Colon (tissue), 2 donors: ENCODE results near the gene PPP1R18.
"Not testable (repeated sequence)": the region's sequence is repeated elsewhere in the genome, so short reads cannot be mapped to it uniquely, and the experiment has no call there.

ENCODE experiments used
- FAIRE-seq: peaks from 2 replicates; lab custom pipeline; 2012; peaks lifted over from hg19 to GRCh38; lab: Jason Lieb, UNC
- donor health status: control.
- donor health status: control.

Gene PPP1R18

DNA sequence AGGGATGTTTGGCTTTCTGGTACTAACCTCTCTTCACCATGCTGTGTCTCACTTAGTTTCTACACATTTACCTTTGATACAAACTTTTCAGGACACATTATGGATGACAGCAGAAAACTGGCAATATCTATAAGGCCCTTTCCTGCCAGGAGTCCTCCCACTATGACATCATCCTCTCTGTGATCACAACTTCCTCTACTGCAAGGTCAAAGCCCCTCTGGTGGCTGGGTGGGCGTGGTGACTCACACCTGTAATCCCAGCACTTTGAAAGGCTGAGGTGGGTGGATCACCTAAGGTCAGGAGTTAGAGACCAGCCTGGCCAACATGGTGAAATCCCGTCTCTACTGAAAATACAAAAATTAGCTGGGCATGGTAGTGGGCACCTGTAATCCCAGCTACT is 20.1 kb downstream of the PPP1R18 start:
- not testable (repeated sequence) for FAIRE-seq

DNA sequence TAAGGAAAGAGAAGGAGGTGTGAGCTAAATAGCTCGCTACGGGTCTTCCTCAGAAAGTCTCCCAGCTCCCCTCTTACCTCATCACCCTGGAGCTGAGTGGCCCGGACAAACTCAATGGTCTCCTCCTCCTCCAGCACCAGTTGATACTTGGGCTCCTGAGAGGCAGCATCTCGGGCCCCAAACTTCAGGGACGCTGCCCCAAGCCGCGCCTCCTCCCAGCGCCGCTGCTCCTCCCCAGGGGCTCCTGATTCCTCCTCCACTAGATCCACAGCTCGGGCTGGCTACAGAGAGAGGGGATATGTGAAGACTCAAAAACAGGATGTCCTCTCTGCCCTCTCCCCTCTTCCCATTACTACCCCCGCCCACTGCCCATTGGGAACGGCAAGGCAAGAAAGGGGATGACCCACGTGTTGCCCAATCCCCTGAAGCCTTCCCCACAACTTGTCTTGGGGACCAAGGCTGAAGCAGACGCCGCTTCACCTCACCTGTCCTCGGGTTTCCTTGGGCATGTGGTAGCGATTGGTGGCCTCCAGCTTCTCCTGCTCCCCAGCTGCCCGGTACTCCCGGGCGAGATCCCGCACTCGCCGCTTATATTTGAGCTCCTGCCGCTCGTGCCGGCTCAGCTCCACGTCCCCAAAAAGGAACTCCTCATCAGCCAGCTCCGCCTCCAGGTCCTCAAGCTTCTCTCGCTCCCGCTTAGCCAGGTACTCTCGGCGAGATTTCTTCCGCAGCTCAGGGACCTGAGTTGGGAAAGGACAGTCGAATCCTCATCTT is 21.3 kb downstream of the PPP1R18 start:
- no peak for FAIRE-seq

- not testable (repeated sequence) for FAIRE-seq
Observed at GRCh38 chr6:30657922-30658321, 28.5 kb downstream of the PPP1R18 start.

- no peak for FAIRE-seq
Observed at GRCh38 chr6:30657454-30657853, 29.0 kb downstream of the PPP1R18 start.

GRCh38 chr6:30656513-30656912 is 29.9 kb downstream of the PPP1R18 start:
- FAIRE-seq = no peak

- FAIRE-seq = no peak
Observed at GRCh38 chr6:30655743-30656094, 30.7 kb downstream of the PPP1R18 start.

DNA sequence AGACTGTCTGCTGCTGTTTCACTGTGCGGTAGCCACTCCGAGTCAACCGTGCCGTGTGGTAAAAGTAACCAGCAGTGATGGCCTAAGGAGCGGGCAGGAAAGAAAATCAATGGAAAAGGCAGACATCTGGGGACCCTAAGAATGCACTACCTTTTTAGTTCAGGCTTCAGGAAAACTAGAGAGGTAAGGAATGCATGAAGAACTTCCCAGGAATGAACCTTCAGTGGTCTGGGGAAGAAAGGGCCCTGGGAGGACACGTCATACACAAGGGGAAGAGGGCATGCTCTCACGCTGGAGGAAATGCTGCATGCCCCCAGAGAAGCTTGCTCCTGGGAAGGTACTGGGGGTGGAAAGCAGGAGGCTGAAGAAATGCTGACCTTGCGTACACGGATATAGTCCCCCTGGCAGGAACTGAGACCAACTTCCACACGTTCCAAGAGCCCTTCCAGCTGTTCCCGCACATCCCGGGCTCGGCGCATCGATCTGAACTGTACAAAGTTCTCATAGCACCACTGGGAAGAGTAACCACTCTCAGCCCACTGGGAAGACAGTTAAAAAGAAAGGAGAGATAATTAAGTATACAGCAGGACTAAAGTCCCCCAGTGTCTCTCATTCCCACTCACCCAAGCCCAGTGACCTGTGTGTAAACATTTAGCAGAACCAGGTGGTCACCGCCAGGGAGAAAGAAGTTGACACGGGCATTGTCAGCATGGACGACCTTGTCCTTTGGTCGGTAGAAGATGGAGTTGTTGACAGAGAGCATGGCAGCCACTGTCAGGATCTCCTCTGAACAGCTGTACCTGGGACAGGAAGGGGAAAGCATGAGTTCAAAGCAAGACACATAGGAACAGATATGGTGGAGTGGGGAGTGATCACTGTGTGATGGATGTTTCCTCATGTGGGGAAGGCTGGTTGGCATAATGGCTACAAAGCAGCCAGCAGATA is 31.4 kb downstream of the PPP1R18 start:
- FAIRE-seq = no peak

DNA sequence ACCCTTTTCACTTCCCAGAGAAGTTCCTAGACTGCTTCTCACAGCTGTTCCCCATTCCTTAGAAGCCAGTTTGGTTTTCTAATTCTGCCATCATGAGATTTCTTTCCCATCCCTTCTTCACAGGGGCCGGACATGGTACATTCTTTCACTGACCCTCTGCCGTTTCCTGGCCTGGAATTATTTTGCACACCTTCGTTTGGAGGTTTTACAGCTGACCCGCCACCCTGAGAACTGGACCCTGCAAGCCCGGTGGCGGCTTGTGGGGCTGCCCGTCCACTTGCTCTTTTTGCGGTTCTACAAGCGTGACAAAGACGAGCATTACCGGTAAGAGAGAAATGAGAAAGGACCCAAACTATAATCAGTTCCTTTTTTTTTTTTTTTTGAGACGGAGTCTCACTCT is 35.3 kb downstream of the PPP1R18 start:
- no peak for FAIRE-seq

- FAIRE-seq = no peak
Observed at GRCh38 chr6:30647242-30648116, 39.0 kb downstream of the PPP1R18 start.

DNA sequence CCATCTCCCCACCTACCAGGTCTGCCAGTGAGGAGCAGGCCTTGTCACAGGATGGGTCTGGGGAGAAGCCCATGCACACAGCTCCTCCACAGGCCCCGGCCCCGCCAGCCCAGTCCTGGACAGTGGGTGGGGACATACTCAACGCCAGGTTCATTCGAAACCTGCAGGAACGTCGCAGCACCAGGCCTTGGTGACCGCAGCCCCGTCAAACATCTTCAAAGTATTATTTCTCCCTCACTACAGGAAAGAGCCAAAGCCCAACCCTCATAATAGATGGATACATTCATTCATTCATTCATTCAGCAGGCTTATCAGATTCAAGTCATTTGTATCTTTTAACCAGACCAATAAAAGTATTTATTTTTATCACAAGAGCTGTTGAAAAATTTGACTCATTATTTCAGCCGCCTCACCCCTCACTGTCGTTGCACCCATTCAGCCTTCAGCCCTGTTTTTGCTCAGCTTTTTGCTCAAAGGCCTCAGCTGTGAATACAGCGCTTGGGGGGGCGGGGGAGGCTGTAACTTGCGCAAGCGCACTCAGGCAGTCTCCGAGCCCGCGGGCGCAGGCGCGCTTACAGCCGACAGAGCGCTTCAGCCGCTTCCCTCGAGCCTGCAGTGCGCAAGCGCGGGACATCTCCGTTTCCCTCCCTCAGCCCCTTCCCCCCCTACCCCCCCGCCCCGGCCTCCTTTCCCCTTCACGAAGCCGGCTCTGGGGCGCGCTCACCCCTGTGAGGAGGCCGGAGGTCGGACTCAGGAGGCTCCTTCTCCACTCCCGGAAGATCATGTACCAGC is 39.8 kb downstream of the PPP1R18 start, which contains the start of gene C6orf136:
C6orf136 (plus strand) TSS at position 684 of the 792 bp plus-strand sequence; CDS start at position 783, 99 bp downstream.
- no peak for FAIRE-seq

DNA sequence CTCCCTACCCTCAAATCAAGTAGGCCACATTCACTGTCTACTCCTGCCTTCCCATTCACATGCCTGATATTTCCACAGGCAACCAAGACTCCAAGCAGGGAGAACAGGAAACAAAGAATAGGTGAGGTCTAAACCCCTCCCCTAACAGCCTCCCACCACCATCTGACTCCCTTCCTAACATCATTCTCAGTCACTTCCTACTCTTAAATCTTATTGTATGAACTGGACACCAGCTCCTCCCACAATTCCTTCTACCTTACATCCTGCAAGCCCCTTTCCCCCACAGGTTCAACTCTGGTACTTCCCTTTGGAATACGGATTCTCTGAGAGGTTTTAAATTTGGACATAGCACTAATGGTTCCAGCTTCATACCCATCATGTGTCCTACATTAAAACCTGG is 40.5 kb downstream of the PPP1R18 start:
- FAIRE-seq = no peak

GRCh38 chr6:30644769-30645168 is 41.7 kb downstream of the PPP1R18 start:
- FAIRE-seq = no peak

DNA sequence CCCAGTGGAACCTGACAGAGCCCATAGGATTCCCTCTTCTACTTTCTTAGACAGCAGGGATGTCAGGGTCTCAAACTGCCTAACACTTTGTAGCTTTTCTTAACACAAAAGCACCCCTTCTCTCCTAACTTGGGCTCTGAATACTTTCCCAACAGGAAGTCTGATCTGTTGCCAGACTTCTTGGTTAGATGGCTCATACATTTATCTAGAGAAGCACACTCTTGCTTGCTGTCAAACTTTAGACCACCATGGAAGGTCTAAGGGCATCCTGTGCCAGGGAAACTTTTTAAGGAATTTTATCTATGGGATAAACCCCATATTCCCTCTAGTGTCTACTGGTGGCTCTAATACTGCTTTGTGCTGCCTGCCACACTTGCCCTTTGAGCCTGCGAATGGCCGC is 42.8 kb downstream of the PPP1R18 start:
- FAIRE-seq = no peak

DNA sequence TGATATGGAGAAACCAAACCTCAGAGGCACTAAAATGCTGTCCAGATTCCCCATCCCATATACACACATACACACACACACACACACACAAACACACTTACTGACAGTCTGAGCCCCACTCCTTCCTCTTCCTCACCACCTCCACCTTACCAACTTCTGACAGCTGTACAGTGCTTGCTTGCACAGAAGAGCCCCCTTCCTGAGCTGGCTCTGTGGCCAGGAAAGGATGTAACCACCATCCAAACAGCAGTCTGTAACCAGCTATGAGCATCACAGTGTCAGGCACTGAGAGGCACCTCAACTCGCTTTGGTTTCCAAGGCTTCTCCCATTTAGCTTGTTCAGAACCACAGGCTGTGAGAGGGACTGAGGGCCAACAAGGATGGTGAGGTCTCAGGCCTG is 45.4 kb downstream of the PPP1R18 start:
- no peak for FAIRE-seq

- no peak for FAIRE-seq
Observed at GRCh38 chr6:30640481-30640880, 46.0 kb downstream of the PPP1R18 start.

DNA sequence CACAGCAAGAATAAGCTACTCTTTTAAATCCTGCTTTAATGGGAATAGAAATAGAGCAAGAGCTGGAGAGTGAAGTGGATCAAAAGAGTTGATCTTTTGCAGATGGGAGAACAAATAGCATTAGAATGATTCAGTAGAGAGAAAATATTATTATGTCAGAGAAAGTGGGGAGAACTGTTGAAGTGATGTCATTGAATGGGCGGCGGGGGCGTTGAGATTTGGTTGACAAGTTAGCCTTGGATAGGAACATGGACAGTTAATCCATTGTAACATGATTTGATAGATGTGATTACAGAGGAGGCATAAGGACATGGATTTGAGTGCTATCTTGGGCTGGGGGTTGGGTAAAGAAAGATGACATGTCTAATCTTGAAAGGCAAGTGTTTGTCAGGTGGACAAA is 50.6 kb downstream of the PPP1R18 start:
- no peak for FAIRE-seq

- no peak for FAIRE-seq
Observed at GRCh38 chr6:30626484-30627366, 59.7 kb downstream of the PPP1R18 start, which contains the start of gene ATAT1. Gene ATAT1, plus strand, starts transcription at chr6:30626874.
